GM19467 (cell line): Measurements from ENCODE around the gene BICDL1.
A peak's percentile ranks its signal among the peaks of the same experiment; 100 is the strongest.

Experiments
- ATAC-seq: cut with Tn5 transposase; IDR thresholded peaks from one replicate; pipeline ENCODE4 v1.9.1; 2021; ENCODE audit warnings: mild to moderate bottlenecking, moderate library complexity; ENCODE audit not compliant: unreplicated experiment

The BICDL1 gene

DNA sequence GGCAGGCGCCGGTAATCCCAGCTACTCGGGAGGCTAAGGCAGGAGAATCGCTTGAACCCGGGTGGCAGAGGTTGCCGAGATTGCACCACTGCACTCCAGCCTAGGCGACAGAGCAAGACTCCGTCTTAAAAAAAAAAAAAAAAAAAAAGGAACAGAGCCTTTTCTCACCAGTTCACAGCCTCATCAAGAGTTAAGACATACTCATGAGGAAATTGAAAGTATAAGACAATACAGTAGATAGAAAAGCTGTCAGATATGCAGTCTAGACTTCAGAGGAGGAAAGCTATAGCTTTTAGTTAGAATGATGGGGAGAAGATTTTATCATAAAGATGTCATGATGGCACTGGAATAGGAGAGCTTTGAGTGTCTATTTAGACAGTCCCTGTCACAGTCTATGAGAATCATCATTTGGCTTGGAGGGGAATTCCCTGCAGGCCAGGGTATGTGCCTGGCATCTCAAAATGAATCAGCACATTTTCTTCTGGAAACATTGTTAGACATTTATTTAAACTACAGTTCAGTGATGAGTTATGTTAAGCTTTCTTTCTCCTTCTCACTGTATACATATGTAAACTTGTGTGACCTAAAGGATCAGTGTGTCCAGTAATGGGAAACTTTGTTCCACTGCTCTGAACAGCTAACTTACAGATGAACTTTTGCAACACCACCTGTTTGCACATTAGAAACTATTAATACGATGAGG is 130.4 kb downstream of the BICDL1 start:
- no peak for ATAC-seq

DNA sequence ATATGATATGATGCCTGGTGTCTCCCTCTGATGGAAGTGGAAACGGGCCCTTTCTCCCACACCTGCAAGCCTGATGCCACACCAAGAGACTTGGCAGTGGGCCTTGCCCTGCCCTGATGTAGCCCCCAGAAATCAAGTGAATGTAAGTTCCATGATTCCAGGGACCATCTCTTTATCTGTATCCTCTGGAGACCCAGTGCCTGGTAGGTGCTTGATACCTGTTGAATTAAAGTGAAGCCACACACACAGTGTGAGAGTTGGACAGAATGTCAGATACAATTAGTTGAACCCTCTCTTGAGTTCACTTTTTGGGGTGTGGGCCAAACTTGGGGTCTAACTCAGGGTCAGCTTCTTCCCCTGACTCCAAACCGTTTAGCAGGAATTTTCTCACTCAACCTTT is 132.3 kb downstream of the BICDL1 start:
- no peak for ATAC-seq

DNA sequence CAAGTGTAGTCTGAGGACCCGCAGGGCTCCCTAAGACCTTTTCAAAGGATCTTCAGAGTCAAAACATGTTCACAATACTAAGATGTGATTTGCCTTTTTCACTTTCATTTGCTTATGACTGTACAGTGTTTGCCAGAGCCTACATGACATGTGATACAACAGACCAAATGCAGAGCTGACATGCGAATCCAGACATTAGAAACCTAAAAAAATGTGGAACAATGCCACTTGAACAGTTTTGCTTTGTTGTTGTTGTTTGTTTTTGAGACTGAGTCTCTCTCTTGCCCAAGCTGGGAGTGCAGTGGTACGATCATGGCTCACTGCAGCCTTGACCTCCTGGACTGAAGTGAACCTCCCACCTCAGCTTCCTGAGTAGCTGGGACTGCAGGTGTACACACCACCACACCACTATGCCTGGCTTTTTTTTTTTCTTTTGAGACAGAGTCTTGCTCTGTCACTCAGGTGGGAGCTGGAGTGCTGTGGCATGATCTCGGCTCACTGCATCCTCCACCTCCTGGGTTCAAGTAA is 132.8 kb downstream of the BICDL1 start:
- peak; percentile 42 for ATAC-seq

GRCh38 chr12:120125029-120125428 is 136.0 kb downstream of the BICDL1 start:
- ATAC-seq: no peak

- no peak for ATAC-seq
Measured at GRCh38 chr12:120125792-120126634, 137.0 kb downstream of the BICDL1 start.

GRCh38 chr12:120126635-120127005 is 137.6 kb downstream of the BICDL1 start:
- no peak for ATAC-seq

- ATAC-seq: no peak
Measured at GRCh38 chr12:120130011-120130410, 141.0 kb downstream of the BICDL1 start.

- no peak for ATAC-seq
Measured at GRCh38 chr12:120131116-120131515, 142.1 kb downstream of the BICDL1 start.

GRCh38 chr12:120132054-120132836 is 143.2 kb downstream of the BICDL1 start:
- ATAC-seq: no peak

GRCh38 chr12:120132863-120133385 is 143.9 kb downstream of the BICDL1 start:
- peak; percentile 85 for ATAC-seq

DNA sequence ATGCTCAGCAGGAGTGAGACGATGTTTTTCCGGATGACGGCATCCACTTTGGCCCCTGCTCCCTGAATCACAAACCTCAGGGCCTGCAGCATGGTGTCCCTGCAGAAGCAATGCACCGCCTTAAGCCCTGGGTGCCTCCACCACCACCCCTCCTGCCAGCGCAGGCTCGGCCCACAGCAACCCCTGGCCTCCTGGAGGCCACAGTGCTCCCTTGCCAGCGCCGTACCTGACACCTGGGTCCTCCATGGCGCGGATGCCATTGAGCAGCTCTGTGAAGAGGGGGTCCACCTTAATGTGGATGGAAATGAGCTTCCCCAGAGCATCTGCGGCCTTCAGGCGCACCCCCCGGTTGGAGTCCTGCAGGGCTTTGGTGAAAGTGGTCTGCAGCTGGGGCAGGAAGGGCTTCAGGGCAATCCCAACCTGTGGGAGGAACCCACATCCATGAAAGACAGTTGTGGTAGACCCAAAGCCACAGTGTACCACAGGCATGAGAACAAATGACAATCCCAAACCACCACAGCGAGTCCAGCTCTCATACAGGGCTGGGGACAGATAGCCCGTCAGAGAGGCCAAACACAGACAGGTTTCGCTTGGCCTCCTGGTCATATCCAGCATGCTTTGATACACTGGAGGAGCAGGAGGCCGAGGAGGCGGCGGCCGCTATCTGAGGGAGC is 145.4 kb downstream of the BICDL1 start:
- ATAC-seq: no peak

GRCh38 chr12:120136093-120136770 is 147.2 kb downstream of the BICDL1 start:
- ATAC-seq: no peak

DNA sequence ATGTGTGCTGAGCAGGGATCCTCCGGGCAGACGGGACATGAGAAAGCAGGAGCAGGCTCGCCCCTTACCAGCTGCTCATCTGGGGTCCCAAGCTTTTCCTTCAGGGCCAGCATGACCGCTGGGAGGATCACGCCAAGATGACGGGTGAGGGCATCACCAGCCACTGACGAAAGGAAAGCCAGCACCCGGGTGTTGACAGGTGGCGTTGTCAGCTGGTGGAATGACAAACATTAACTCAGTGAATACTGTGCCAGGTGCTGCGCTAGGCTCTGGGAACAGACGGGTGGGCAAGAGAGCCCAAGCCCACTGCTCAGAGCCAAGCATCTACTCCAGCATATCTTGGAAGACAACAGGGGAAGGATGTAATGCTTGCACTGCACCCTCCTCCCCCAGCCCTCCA is 148.8 kb downstream of the BICDL1 start:
- no peak for ATAC-seq

DNA sequence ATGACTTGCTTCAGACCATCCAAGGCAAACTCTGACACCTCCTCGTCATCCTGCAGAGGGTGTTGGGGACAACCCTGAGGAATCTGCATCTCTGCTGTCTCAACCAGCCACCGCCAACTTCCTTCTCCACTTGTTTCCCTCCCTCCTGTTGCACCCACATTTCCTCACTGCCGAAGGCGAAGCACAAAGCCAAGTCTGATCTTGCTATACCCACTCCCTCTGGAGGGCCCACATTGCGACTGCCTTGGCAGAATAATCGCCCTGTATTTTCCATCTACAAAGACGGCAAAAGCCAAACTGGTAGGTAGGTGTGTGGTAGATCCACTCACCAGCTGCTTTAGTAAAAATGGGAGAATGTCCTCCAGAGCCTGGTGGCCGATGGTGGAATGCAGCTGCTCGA is 149.3 kb downstream of the BICDL1 start:
- no peak for ATAC-seq

- no peak for ATAC-seq
Measured at GRCh38 chr12:120139958-120140357, 150.9 kb downstream of the BICDL1 start.

DNA sequence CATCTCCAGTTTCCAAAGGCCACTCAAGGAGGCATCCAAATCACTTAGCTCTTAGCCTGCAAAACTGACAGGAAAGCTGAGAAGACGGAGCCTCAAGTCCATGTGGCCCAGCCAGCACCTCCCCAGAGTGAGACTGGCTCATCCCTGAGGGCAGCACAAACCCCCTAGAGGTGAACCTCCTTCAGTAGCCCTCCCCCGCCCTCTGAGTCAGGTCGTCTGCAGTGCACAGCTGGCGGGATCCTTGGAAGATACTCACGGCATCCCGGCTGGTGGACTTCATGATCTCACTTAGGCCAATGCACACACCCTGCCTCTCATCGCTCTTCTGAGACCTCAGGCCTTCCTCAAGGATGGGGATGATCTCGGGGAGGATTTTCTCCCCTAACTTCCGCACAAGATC is 151.6 kb downstream of the BICDL1 start:
- no peak for ATAC-seq

- ATAC-seq: no peak
Measured at GRCh38 chr12:120141336-120141735, 152.3 kb downstream of the BICDL1 start.

- ATAC-seq: no peak
Measured at GRCh38 chr12:120142231-120142877, 153.3 kb downstream of the BICDL1 start.
